K562 (cell line): ENCODE data around the gene PTPRF. TPM values are rescaled to one million over a fixed set of nuclear protein-coding genes. Genes with fewer than 3 reads are reported as not detected.

Experiments
- ATAC-seq: fragments of 200-7000 bp; cut with Tn5 transposase; 3 replicates; pipeline ENCODE4 v1.9.1; 2020; ENCODE audit warnings: moderate library complexity
- BruUV-seq: library from RNA; stranded (reverse); fragments of 400-500 nt; replicated peaks from 2 replicates; lab custom pipeline; 2021; lab: Mats Ljungman, UMichigan
- CTCF ChIA-PET: fragments of 300-600 bp; formaldehyde crosslinking; extraction: SDS; loops from one replicate; lab custom pipeline; 2021; ENCODE audit warnings: low intra/inter-chr PET ratio; lab: Yijun Ruan, JAX
- POLR2A ChIA-PET: fragments of 300-600, 350-650 bp; sonication (Branson Sonifier 250); formaldehyde crosslinking; extraction: SDS; loops from one replicate; lab custom pipeline; 2021; ENCODE audit warnings: antibody characterized with exemption, inconsistent platforms; lab: Yijun Ruan, JAX
- DNase-seq, 4 experiments: peaks; one replicate each; pipeline versions ENCODE4 v3.0.0 to v3.0.0-alpha.2; 2011 to 2018; ENCODE audit warnings: low spot score in 3 of 4, mixed read lengths in 3 of 4; ENCODE audit errors: extremely low read depth in 1 of 4
- FAIRE-seq: peaks from 2 replicates; lab custom pipeline; 2011; peaks lifted over from hg19 to GRCh38; lab: Jason Lieb, UNC
- H2AFZ ChIP-seq: 2 replicates; pipeline ENCODE4 v1.6.0; 2011; ENCODE audit warnings: low read depth, low read length, control low read depth, inconsistent platforms
- H3K27ac ChIP-seq: fragments of 200-600 bp; 3 replicates; pipeline ENCODE4 v1.8.0; 2011; ENCODE audit warnings: low read depth, mild to moderate bottlenecking, control low read depth, inconsistent platforms, low read length, moderate library complexity, mixed read lengths; ENCODE audit errors: extremely low read depth
- H3K27me3 ChIP-seq, 2 experiments: fragments of 300-600 bp in 1 of 2; 2 replicates in 1 of 2; 3 replicates in 1 of 2; pipeline versions ENCODE4 v1.6.0 to v1.8.0; 2011; ENCODE audit warnings: inconsistent platforms in 2 of 2, low read length in 2 of 2, mild to moderate bottlenecking in 1 of 2, mixed read lengths in 1 of 2, moderate library complexity in 1 of 2; ENCODE audit not compliant: control insufficient read depth in 2 of 2, insufficient read depth in 2 of 2
- H3K36me3 ChIP-seq: fragments of 300-600 bp; 3 replicates; pipeline ENCODE4 v1.8.0; 2011; ENCODE audit warnings: mild to moderate bottlenecking, low read length, inconsistent platforms; ENCODE audit not compliant: control insufficient read depth, insufficient read depth
- H3K4me1 ChIP-seq, 2 experiments: fragments of 200-600 bp in 1 of 2; replicated peaks in 1 of 2; 2 replicates in 1 of 2; 3 replicates in 1 of 2; pipeline versions ENCODE4 v1.5.1 to v1.8.0; 2011; ENCODE audit warnings: inconsistent platforms in 2 of 2, low read length in 2 of 2, mild to moderate bottlenecking in 1 of 2, mixed read lengths in 1 of 2, moderate library complexity in 1 of 2; ENCODE audit not compliant: control insufficient read depth in 2 of 2, insufficient read depth in 2 of 2
- H3K4me2 ChIP-seq: 2 replicates; pipeline ENCODE4 v1.6.1; 2011; ENCODE audit warnings: low read length, control low read depth, inconsistent platforms, mixed read lengths; ENCODE audit not compliant: insufficient read depth
- H3K4me3 ChIP-seq: fragments of 200-600 bp; sonication (generic), shearing (Covaris generic); 2 replicates; pipeline ENCODE4 v1.5.1; 2016; ENCODE audit warnings: control low read depth, inconsistent platforms
- H3K79me2 ChIP-seq: fragments of 200-600 bp; 3 replicates; pipeline ENCODE4 v1.8.0; 2011; ENCODE audit warnings: low read length, inconsistent platforms; ENCODE audit not compliant: control insufficient read depth, insufficient read depth
- H3K9ac ChIP-seq, 2 experiments: 2 replicates each; pipeline versions ENCODE4 v1.6.0 to v1.6.1; 2011; ENCODE audit warnings: low read depth in 2 of 2, low read length in 2 of 2, control low read depth in 1 of 2, inconsistent platforms in 1 of 2, mild to moderate bottlenecking in 1 of 2, mixed read lengths in 1 of 2; ENCODE audit not compliant: insufficient read depth in 1 of 2
- H3K9me1 ChIP-seq: one replicate; pipeline ENCODE4 v1.6.0; 2011; ENCODE audit warnings: inconsistent platforms, mild to moderate bottlenecking, low read length, moderate library complexity; ENCODE audit not compliant: control insufficient read depth, insufficient read depth
- H3K9me3 ChIP-seq: replicated peaks from 2 replicates; pipeline ENCODE4 v1.5.1; 2011; ENCODE audit warnings: low read depth, low read length, inconsistent platforms; ENCODE audit not compliant: control insufficient read depth, insufficient read depth
- H4K20me1 ChIP-seq: replicated peaks from 2 replicates; pipeline ENCODE4 v1.6.1; 2011; ENCODE audit warnings: low read length, inconsistent platforms, mixed read lengths; ENCODE audit not compliant: control insufficient read depth, insufficient read depth
- CAMTA2 ChIP-seq: fragments of 250-450 bp; sonication (Bioruptor Pico); conservative IDR thresholded peaks from 2 replicates; pipeline ENCODE4 v1.5.1; 2022
- CREB3L1 ChIP-seq: fragments of 450-650 bp; IDR thresholded peaks from 2 replicates; pipeline ENCODE4 v1.6.1; 2014; ENCODE audit warnings: low read depth, mild to moderate bottlenecking, moderate library complexity, borderline replicate concordance
- CUX1 ChIP-seq: fragments of 200-800 bp; sonication (Bioruptor generic); IDR thresholded peaks from 2 replicates; pipeline ENCODE4 v1.6.1; 2016; ENCODE audit warnings: missing genetic modification characterization, missing compliant biosample characterization
- ESRRA ChIP-seq: fragments of 450-650 bp; IDR thresholded peaks from 2 replicates; pipeline ENCODE4 v1.6.1; 2014; ENCODE audit warnings: low read depth, mild to moderate bottlenecking, moderate library complexity, borderline replicate concordance
- HNRNPUL1 ChIP-seq: fragments of 200-400 bp; formaldehyde crosslinking; IDR thresholded peaks from 2 replicates; pipeline ENCODE4 v1.6.1; 2017; ENCODE audit warnings: low read length
- MEIS2 ChIP-seq: fragments of 450-650 bp; IDR thresholded peaks from 2 replicates; pipeline ENCODE4 v1.6.1; 2014; ENCODE audit warnings: mild to moderate bottlenecking; ENCODE audit not compliant: partially characterized antibody
- PTRF ChIP-seq: fragments of 450-650 bp; IDR thresholded peaks from 2 replicates; pipeline ENCODE4 v1.6.1; 2016; ENCODE audit warnings: mild to moderate bottlenecking, missing genetic modification characterization, missing compliant biosample characterization
- RUNX1 ChIP-seq: sonication (generic); IDR thresholded peaks from 2 replicates; pipeline ENCODE4 v1.6.1; 2016; ENCODE audit warnings: antibody characterized with exemption, low read depth
- SREBF1 ChIP-seq: fragments of 150-350 bp; IDR thresholded peaks from 2 replicates; pipeline ENCODE4 v1.6.1; 2014; ENCODE audit warnings: antibody characterized with exemption, low read depth, low read length, borderline replicate concordance
- SRSF3 ChIP-seq: fragments of 200-400 bp; formaldehyde crosslinking; IDR thresholded peaks from 2 replicates; pipeline ENCODE4 v1.6.1; 2016; ENCODE audit warnings: mild to moderate bottlenecking, low read length, moderate library complexity; ENCODE audit not compliant: insufficient read depth
- TBL1XR1 ChIP-seq, 2 experiments: IDR thresholded peaks; 2 replicates each; pipeline ENCODE4 v1.6.1; 2012; ENCODE audit warnings: improper control_type of control experiment in 2 of 2, low read length in 2 of 2, mild to moderate bottlenecking in 1 of 2
- TRIM24 ChIP-seq, 2 experiments: fragments of 450-650 bp; IDR thresholded peaks; 2 replicates each; pipeline ENCODE4 v1.6.1; 2016
- ZFP91 ChIP-seq: sonication (generic); formaldehyde crosslinking; IDR thresholded peaks from 2 replicates; pipeline ENCODE4 v1.8.0; 2022; ENCODE audit warnings: mild to moderate bottlenecking, missing genetic modification reagents
- WGBS: fragments of 100-300 bp; shearing (Covaris generic); methylation state at CpG from one replicate; pipeline ENCODE4 v1.1.6; 2016; ENCODE audit warnings: low coverage, mixed read lengths; ENCODE audit not compliant: insufficient coverage; ENCODE audit errors: missing lambda C conversion rate; 5-methylcytosine and 5-hydroxymethylcytosine counted together
- in situ Hi-C: fragments of 300-500 bp; cut with MboI; formaldehyde crosslinking; loops from 4 replicates; pipeline ENCODE4 v1.15.0; 2018; ENCODE audit warnings: inconsistent platforms, mixed read lengths
- intact Hi-C: fragments of 100-400 bp; cut with micrococcal nuclease; formaldehyde crosslinking; loops from 2 replicates; pipeline ENCODE4 v1.14.2; 2022
- polyA plus RNA-seq, 8 experiments: library from polyadenylated mRNA; depleted of rRNA in 4 of 8; stranded (reverse) in 5 of 8; unstranded in 3 of 8; fragments of >200 nt; fragmentation: Nextera tagmentation in 2 of 8; fragmentation: Illumina TruSeq in 1 of 8; extraction: Ambion mirVana in 2 of 8; extraction: Trizol in 1 of 8; gene quantifications; 2 replicates each; pipeline versions ENCODE4 v1.2.1 to v1.2.3, GENCODE V29; 2011 to 2014; ENCODE audit warnings: inconsistent platforms in 1 of 8, missing spikeins in 1 of 8
- total RNA-seq, 7 experiments: library from RNA; depleted of rRNA in 6 of 7; stranded (reverse); fragments of >200 nt in 6 of 7; fragmentation: Illumina TruSeq in 2 of 7; extraction: Trizol in 2 of 7; gene quantifications; 2 replicates each; pipeline versions ENCODE4 v1.2.1 to v1.2.3, GENCODE V29; 2011 to 2021; ENCODE audit warnings: low replicate concordance in 1 of 7

PTPRF gene
- total and polyA plus RNA-seq, 9 of the 15 experiments (the other 6 are each of a cell fraction or from before 2014, with no cell fraction given), result 0.13 to 4.3 (median 1.1) TPM

GRCh38 chr1:43518935-43519686 is 11.6 kb upstream of the PTPRF start:
- H3K9me1 ChIP-seq, result no peaks in the 10 kb centered on the region
- ChIA-PET CTCF (no interaction called here), POLR2A (interaction anchor here (1.5 kb wide), 1 partner anchor 9 kb away, joined by 4 read pairs; no protein-coding TSS in a partner anchor)
- no peak overlapping the region for H3K4me2 ChIP-seq
- intact Hi-C loops, result no loop called here
- no peak overlapping the region for H3K27ac ChIP-seq
- H2AFZ ChIP-seq, result no peak overlapping the region
- H4K20me1 ChIP-seq, result peaks cover 12% of the 10 kb centered on the region
- H3K4me3 ChIP-seq, result no peak overlapping the region
- 3% methylated on average over 11 of the region's 11 CpGs for WGBS
- in situ Hi-C loops, result no loop called here
- FAIRE-seq (no peak), DNase-seq (no peak), ATAC-seq (no peak)
- no peak overlapping the region for H3K9ac ChIP-seq
- H3K27me3 ChIP-seq, result peaks cover 5 to 26% of the 10 kb centered on the region in 2 experiments
- no peaks in the 10 kb centered on the region for H3K36me3 ChIP-seq
- H3K4me1 ChIP-seq, result peaks cover 20 to 21% of the 10 kb centered on the region in 2 experiments
- no TSS peak for BruUV-seq
- no peaks in the 10 kb centered on the region for H3K9me3 ChIP-seq
- no peaks in the 10 kb centered on the region for H3K79me2 ChIP-seq
- TF ChIP-seq ESRRA, result no peak
- TF ChIP-seq ZFP91, result 0 out of 2 replicates have a peak, but pooled peaks have one; percentile 19
- TF ChIP-seq CAMTA2, result no peak
- TF ChIP-seq TRIM24 (IDR thresholded peaks at IDR 0.05), result peak in 1 of 2 experiments; percentile 41; a peak in 2 of 4 replicates
- TF ChIP-seq SRSF3, result no peak
- peak; percentile 18 for TF ChIP-seq MEIS2
- no peak for TF ChIP-seq TBL1XR1 (IDR thresholded peaks at IDR 0.05; ENCODE audit: low read length in 2 of 2)
- no peak for TF ChIP-seq CREB3L1
- TF ChIP-seq RUNX1, result no peak
- TF ChIP-seq HNRNPUL1, result no peak
- no peak for TF ChIP-seq CUX1 (CRISPR knock-in tag)
- TF ChIP-seq PTRF (tag), result no peak
- no peak for TF ChIP-seq SREBF1
